Ishikawa (cell line): ENCODE data around the gene DAD1.

Source experiments
- EP300 ChIP-seq: IDR thresholded peaks from 2 replicates; pipeline ENCODE4 v1.6.1; 2012; ENCODE audit warnings: borderline replicate concordance
- REST ChIP-seq: IDR thresholded peaks from 2 replicates; pipeline ENCODE4 v1.6.1; 2012; ENCODE audit warnings: low read depth, mild to moderate bottlenecking
- USF1 ChIP-seq: IDR thresholded peaks from 2 replicates; pipeline ENCODE4 v1.6.1; 2012

GRCh38 chr14:22607291-22607690 lies 18.3 kb upstream of the DAD1 start:
- TF ChIP-seq EP300, result no peak
- no peak for TF ChIP-seq REST
- no peak for TF ChIP-seq USF1
